H1 (cell line): ENCODE results near the gene VPS11. TPM values are rescaled to one million over a fixed set of nuclear protein-coding genes. Genes with fewer than 3 reads are reported as not detected.

Experiments
- CEBPB ChIP-seq: IDR thresholded peaks from 2 replicates; pipeline ENCODE4 v1.6.1; 2012; ENCODE audit warnings: low read depth, low read length
- EP300 ChIP-seq, 2 experiments: IDR thresholded peaks; 1 replicate in 1 of 2; 2 replicates in 1 of 2; pipeline ENCODE4 v1.6.1; 2011 to 2012; ENCODE audit warnings: low read depth in 2 of 2, low read length in 2 of 2, mild to moderate bottlenecking in 2 of 2, borderline replicate concordance in 1 of 2, inconsistent platforms in 1 of 2, moderate library complexity in 1 of 2
- KDM5A ChIP-seq: fragments of 200-600 bp; IDR thresholded peaks from 2 replicates; pipeline ENCODE4 v1.7.1; 2012; ENCODE audit warnings: mild to moderate bottlenecking, low read length, inconsistent platforms, mixed read lengths
- PHF8 ChIP-seq: fragments of 200-600 bp; sonication (generic); conservative IDR thresholded peaks from 2 replicates; pipeline ENCODE4 v1.7.1; 2012; ENCODE audit warnings: low read depth, mild to moderate bottlenecking, inconsistent platforms, low read length, moderate library complexity
- POLR2A ChIP-seq, 2 experiments: IDR thresholded peaks; 1 replicate in 1 of 2; 2 replicates in 1 of 2; pipeline ENCODE4 v1.6.1; 2011; ENCODE audit warnings: low read depth in 2 of 2, low read length in 2 of 2, mild to moderate bottlenecking in 2 of 2; ENCODE audit errors: control extremely low read depth in 1 of 2
- POLR2AphosphoS5 ChIP-seq: IDR thresholded peaks from 2 replicates; pipeline ENCODE4 v1.6.1; 2011; ENCODE audit warnings: low read depth, low read length
- RAD21 ChIP-seq, 2 experiments: IDR thresholded peaks in 1 of 2; conservative IDR thresholded peaks in 1 of 2; 2 replicates each; pipeline ENCODE4 v1.6.1; 2011; ENCODE audit warnings: low read depth in 2 of 2, low read length in 2 of 2, improper control_type of control experiment in 1 of 2, inconsistent platforms in 1 of 2, mild to moderate bottlenecking in 1 of 2, moderate library complexity in 1 of 2
- RXRA ChIP-seq: IDR thresholded peaks from 2 replicates; pipeline ENCODE4 v1.6.1; 2011; ENCODE audit warnings: low read depth, mild to moderate bottlenecking, low read length, moderate library complexity; ENCODE audit not compliant: insufficient read depth
- ZNF274 ChIP-seq: IDR thresholded peaks from 2 replicates; pipeline ENCODE4 v1.7.0; 2012; ENCODE audit warnings: low read length, borderline replicate concordance; ENCODE audit errors: extremely low read depth
- polyA plus RNA-seq, 7 experiments: library from polyadenylated mRNA; depleted of rRNA in 3 of 7; stranded (reverse) in 5 of 7; unstranded in 2 of 7; fragments of >200 nt in 5 of 7; fragments of 200-250 nt in 2 of 7; gene quantifications; 1 replicate in 5 of 7; 2 replicates in 1 of 7; 4 replicates in 1 of 7; pipeline versions ENCODE4 v1.2.1 to v1.2.3, GENCODE V29; 2011 to 2013; ENCODE audit warnings: missing spikeins in 2 of 7, mixed read lengths in 2 of 7
- total RNA-seq: library from RNA; stranded (reverse); fragmentation: NEBNext Ultra II Directional; extraction: Animal tissue kit (Norgen Biotek cat#: 25700); gene quantifications from 2 replicates; pipeline ENCODE4 v1.2.1, GENCODE V29; 2021
- TF ChIP-seq, protein P1 (sequence below): fragments of 300-600 bp; sonication (generic); IDR thresholded peaks from 2 replicates; pipeline ENCODE4 v1.7.1; 2012; ENCODE audit warnings: low read length, moderate library complexity, mild to moderate bottlenecking, inconsistent platforms; ENCODE audit not compliant: insufficient replicate concordance

The VPS11 gene
- total and polyA plus RNA-seq, 2 of the 8 experiments (the other 6 are each of a cell fraction or from before 2014, with no cell fraction given): 13.1 to 15.5 TPM

DNA sequence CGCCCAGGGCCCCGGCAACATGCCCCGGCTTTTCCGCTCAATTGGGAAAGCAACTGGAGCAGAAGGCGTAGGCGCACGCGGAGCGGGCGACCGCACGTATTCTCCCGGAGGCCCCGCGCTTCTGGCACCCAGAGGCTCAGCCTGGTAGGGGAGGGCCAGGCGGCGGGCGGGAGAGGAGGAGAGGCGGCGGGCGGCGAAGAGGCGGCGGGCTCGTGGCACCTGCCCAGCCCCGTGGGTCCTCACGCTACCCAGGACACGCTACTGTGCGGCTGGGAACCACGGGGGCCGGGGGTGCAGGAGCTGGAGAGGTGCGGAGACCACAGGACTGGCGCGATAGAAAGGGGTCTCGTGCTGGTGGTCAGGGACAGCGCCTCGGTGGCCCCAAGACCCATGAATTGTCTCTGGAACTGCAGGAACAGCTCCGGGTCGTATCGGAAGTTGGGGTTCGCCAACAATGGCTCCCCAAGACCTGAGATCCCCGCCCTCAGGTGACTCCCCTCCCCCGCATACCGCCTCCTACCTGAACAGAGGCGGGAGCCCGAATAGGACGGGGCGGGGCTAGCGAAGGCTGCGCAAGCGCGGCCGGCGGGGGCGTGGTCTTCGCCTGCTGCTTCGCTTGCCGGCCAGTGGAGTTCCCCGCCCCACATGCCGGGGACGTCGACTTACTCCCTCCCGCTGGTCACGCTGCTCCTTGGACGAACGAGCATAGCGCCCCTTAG is 37.1 kb upstream of the VPS11 start, which contains the start of gene SLC37A4 (continued):
- TF ChIP-seq, protein P1, sequence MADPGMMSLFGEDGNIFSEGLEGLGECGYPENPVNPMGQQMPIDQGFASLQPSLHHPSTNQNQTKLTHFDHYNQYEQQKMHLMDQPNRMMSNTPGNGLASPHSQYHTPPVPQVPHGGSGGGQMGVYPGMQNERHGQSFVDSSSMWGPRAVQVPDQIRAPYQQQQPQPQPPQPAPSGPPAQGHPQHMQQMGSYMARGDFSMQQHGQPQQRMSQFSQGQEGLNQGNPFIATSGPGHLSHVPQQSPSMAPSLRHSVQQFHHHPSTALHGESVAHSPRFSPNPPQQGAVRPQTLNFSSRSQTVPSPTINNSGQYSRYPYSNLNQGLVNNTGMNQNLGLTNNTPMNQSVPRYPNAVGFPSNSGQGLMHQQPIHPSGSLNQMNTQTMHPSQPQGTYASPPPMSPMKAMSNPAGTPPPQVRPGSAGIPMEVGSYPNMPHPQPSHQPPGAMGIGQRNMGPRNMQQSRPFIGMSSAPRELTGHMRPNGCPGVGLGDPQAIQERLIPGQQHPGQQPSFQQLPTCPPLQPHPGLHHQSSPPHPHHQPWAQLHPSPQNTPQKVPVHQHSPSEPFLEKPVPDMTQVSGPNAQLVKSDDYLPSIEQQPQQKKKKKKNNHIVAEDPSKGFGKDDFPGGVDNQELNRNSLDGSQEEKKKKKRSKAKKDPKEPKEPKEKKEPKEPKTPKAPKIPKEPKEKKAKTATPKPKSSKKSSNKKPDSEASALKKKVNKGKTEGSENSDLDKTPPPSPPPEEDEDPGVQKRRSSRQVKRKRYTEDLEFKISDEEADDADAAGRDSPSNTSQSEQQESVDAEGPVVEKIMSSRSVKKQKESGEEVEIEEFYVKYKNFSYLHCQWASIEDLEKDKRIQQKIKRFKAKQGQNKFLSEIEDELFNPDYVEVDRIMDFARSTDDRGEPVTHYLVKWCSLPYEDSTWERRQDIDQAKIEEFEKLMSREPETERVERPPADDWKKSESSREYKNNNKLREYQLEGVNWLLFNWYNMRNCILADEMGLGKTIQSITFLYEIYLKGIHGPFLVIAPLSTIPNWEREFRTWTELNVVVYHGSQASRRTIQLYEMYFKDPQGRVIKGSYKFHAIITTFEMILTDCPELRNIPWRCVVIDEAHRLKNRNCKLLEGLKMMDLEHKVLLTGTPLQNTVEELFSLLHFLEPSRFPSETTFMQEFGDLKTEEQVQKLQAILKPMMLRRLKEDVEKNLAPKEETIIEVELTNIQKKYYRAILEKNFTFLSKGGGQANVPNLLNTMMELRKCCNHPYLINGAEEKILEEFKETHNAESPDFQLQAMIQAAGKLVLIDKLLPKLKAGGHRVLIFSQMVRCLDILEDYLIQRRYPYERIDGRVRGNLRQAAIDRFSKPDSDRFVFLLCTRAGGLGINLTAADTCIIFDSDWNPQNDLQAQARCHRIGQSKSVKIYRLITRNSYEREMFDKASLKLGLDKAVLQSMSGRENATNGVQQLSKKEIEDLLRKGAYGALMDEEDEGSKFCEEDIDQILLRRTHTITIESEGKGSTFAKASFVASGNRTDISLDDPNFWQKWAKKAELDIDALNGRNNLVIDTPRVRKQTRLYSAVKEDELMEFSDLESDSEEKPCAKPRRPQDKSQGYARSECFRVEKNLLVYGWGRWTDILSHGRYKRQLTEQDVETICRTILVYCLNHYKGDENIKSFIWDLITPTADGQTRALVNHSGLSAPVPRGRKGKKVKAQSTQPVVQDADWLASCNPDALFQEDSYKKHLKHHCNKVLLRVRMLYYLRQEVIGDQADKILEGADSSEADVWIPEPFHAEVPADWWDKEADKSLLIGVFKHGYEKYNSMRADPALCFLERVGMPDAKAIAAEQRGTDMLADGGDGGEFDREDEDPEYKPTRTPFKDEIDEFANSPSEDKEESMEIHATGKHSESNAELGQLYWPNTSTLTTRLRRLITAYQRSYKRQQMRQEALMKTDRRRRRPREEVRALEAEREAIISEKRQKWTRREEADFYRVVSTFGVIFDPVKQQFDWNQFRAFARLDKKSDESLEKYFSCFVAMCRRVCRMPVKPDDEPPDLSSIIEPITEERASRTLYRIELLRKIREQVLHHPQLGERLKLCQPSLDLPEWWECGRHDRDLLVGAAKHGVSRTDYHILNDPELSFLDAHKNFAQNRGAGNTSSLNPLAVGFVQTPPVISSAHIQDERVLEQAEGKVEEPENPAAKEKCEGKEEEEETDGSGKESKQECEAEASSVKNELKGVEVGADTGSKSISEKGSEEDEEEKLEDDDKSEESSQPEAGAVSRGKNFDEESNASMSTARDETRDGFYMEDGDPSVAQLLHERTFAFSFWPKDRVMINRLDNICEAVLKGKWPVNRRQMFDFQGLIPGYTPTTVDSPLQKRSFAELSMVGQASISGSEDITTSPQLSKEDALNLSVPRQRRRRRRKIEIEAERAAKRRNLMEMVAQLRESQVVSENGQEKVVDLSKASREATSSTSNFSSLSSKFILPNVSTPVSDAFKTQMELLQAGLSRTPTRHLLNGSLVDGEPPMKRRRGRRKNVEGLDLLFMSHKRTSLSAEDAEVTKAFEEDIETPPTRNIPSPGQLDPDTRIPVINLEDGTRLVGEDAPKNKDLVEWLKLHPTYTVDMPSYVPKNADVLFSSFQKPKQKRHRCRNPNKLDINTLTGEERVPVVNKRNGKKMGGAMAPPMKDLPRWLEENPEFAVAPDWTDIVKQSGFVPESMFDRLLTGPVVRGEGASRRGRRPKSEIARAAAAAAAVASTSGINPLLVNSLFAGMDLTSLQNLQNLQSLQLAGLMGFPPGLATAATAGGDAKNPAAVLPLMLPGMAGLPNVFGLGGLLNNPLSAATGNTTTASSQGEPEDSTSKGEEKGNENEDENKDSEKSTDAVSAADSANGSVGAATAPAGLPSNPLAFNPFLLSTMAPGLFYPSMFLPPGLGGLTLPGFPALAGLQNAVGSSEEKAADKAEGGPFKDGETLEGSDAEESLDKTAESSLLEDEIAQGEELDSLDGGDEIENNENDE: no peak
- no peak for TF ChIP-seq KDM5A
- peak; percentile 29 for TF ChIP-seq POLR2AphosphoS5
- no peak for TF ChIP-seq EP300 (IDR thresholded peaks at IDR 0.05; ENCODE audit: borderline replicate concordance in 1 of 2, low read depth in 2 of 2, low read length in 2 of 2)
- no peak for TF ChIP-seq RXRA
- TF ChIP-seq CEBPB: 0 out of 2 replicates have a peak, but pooled peaks have one; percentile 20
- TF ChIP-seq RAD21 (IDR thresholded peaks at IDR 0.05 in 1 of 2, conservative IDR thresholded peaks at IDR 0.05 in 1 of 2; ENCODE audit: low read depth in 2 of 2, low read length in 2 of 2): peak; percentile 54 to 59
- peak; percentile 82 for TF ChIP-seq PHF8
- no peak for TF ChIP-seq ZNF274
- peak in 1 of 2 experiments; percentile 83; a peak in 2 of 3 replicates for TF ChIP-seq POLR2A (IDR thresholded peaks at IDR 0.05; ENCODE audit: control extremely low read depth in 1 of 2, low read depth in 2 of 2, low read length in 2 of 2)
